K562 (cell line): ENCODE measurements around the gene PRSS1. TPM values are rescaled to one million over a fixed set of nuclear protein-coding genes. Genes with fewer than 3 reads are reported as not detected.

Experiments used
- ATAC-seq: fragments of 200-7000 bp; cut with Tn5 transposase; 3 replicates; pipeline ENCODE4 v1.9.1; 2020; ENCODE audit warnings: moderate library complexity
- BruUV-seq: library from RNA; stranded (reverse); fragments of 400-500 nt; replicated peaks from 2 replicates; lab custom pipeline; 2021; lab: Mats Ljungman, UMichigan
- CTCF ChIA-PET: fragments of 300-600 bp; formaldehyde crosslinking; extraction: SDS; loops from one replicate; lab custom pipeline; 2021; ENCODE audit warnings: low intra/inter-chr PET ratio; lab: Yijun Ruan, JAX
- POLR2A ChIA-PET: fragments of 300-600, 350-650 bp; sonication (Branson Sonifier 250); formaldehyde crosslinking; extraction: SDS; loops from one replicate; lab custom pipeline; 2021; ENCODE audit warnings: antibody characterized with exemption, inconsistent platforms; lab: Yijun Ruan, JAX
- DNase-seq, 4 experiments: peaks; one replicate each; pipeline versions ENCODE4 v3.0.0 to v3.0.0-alpha.2; 2011 to 2018; ENCODE audit warnings: low spot score in 3 of 4, mixed read lengths in 3 of 4; ENCODE audit errors: extremely low read depth in 1 of 4
- FAIRE-seq: peaks from 2 replicates; lab custom pipeline; 2011; peaks lifted over from hg19 to GRCh38; lab: Jason Lieb, UNC
- H2AFZ ChIP-seq: 2 replicates; pipeline ENCODE4 v1.6.0; 2011; ENCODE audit warnings: low read depth, low read length, control low read depth, inconsistent platforms
- H3K27ac ChIP-seq: fragments of 200-600 bp; 3 replicates; pipeline ENCODE4 v1.8.0; 2011; ENCODE audit warnings: low read depth, mild to moderate bottlenecking, control low read depth, inconsistent platforms, low read length, moderate library complexity, mixed read lengths; ENCODE audit errors: extremely low read depth
- H3K27me3 ChIP-seq, 2 experiments: fragments of 300-600 bp in 1 of 2; 2 replicates in 1 of 2; 3 replicates in 1 of 2; pipeline versions ENCODE4 v1.6.0 to v1.8.0; 2011; ENCODE audit warnings: inconsistent platforms in 2 of 2, low read length in 2 of 2, mild to moderate bottlenecking in 1 of 2, mixed read lengths in 1 of 2, moderate library complexity in 1 of 2; ENCODE audit not compliant: control insufficient read depth in 2 of 2, insufficient read depth in 2 of 2
- H3K36me3 ChIP-seq: fragments of 300-600 bp; 3 replicates; pipeline ENCODE4 v1.8.0; 2011; ENCODE audit warnings: mild to moderate bottlenecking, low read length, inconsistent platforms; ENCODE audit not compliant: control insufficient read depth, insufficient read depth
- H3K4me1 ChIP-seq, 2 experiments: fragments of 200-600 bp in 1 of 2; replicated peaks in 1 of 2; 2 replicates in 1 of 2; 3 replicates in 1 of 2; pipeline versions ENCODE4 v1.5.1 to v1.8.0; 2011; ENCODE audit warnings: inconsistent platforms in 2 of 2, low read length in 2 of 2, mild to moderate bottlenecking in 1 of 2, mixed read lengths in 1 of 2, moderate library complexity in 1 of 2; ENCODE audit not compliant: control insufficient read depth in 2 of 2, insufficient read depth in 2 of 2
- H3K4me2 ChIP-seq: 2 replicates; pipeline ENCODE4 v1.6.1; 2011; ENCODE audit warnings: low read length, control low read depth, inconsistent platforms, mixed read lengths; ENCODE audit not compliant: insufficient read depth
- H3K4me3 ChIP-seq: fragments of 200-600 bp; sonication (generic), shearing (Covaris generic); 2 replicates; pipeline ENCODE4 v1.5.1; 2016; ENCODE audit warnings: control low read depth, inconsistent platforms
- H3K79me2 ChIP-seq: fragments of 200-600 bp; 3 replicates; pipeline ENCODE4 v1.8.0; 2011; ENCODE audit warnings: low read length, inconsistent platforms; ENCODE audit not compliant: control insufficient read depth, insufficient read depth
- H3K9ac ChIP-seq, 2 experiments: 2 replicates each; pipeline versions ENCODE4 v1.6.0 to v1.6.1; 2011; ENCODE audit warnings: low read depth in 2 of 2, low read length in 2 of 2, control low read depth in 1 of 2, inconsistent platforms in 1 of 2, mild to moderate bottlenecking in 1 of 2, mixed read lengths in 1 of 2; ENCODE audit not compliant: insufficient read depth in 1 of 2
- H3K9me1 ChIP-seq: one replicate; pipeline ENCODE4 v1.6.0; 2011; ENCODE audit warnings: inconsistent platforms, mild to moderate bottlenecking, low read length, moderate library complexity; ENCODE audit not compliant: control insufficient read depth, insufficient read depth
- H3K9me3 ChIP-seq: replicated peaks from 2 replicates; pipeline ENCODE4 v1.5.1; 2011; ENCODE audit warnings: low read depth, low read length, inconsistent platforms; ENCODE audit not compliant: control insufficient read depth, insufficient read depth
- H4K20me1 ChIP-seq: replicated peaks from 2 replicates; pipeline ENCODE4 v1.6.1; 2011; ENCODE audit warnings: low read length, inconsistent platforms, mixed read lengths; ENCODE audit not compliant: control insufficient read depth, insufficient read depth
- ESRRA ChIP-seq: fragments of 450-650 bp; IDR thresholded peaks from 2 replicates; pipeline ENCODE4 v1.6.1; 2014; ENCODE audit warnings: low read depth, mild to moderate bottlenecking, moderate library complexity, borderline replicate concordance
- ID3 ChIP-seq, 2 experiments: fragments of 250-450 bp in 1 of 2; fragments of 450-650 bp in 1 of 2; sonication (Bioruptor Pico) in 1 of 2; IDR thresholded peaks; 2 replicates each; pipeline versions ENCODE4 v1.6.1 to v1.8.0; 2016 to 2021; ENCODE audit warnings: mild to moderate bottlenecking in 2 of 2, moderate library complexity in 2 of 2, missing compliant biosample characterization in 1 of 2, missing genetic modification characterization in 1 of 2
- KLF16 ChIP-seq: IDR thresholded peaks from 2 replicates; pipeline ENCODE4 v1.6.1; 2016; ENCODE audit warnings: antibody characterized with exemption
- ZBTB17 ChIP-seq: fragments of 450-650 bp; formaldehyde crosslinking; IDR thresholded peaks from 2 replicates; pipeline ENCODE4 v1.4.0; 2020; ENCODE audit warnings: mild to moderate bottlenecking
- ZNF408 ChIP-seq: fragments of 250-450 bp; sonication (Bioruptor Pico); IDR thresholded peaks from 2 replicates; pipeline ENCODE4 v1.4.0; 2020; ENCODE audit warnings: low read depth, mild to moderate bottlenecking, moderate library complexity
- ZNF445 ChIP-seq: fragments of 250-450 bp; sonication (Bioruptor Pico); IDR thresholded peaks from 2 replicates; pipeline ENCODE4 v1.4.0; 2020; ENCODE audit warnings: low read depth, mild to moderate bottlenecking, moderate library complexity
- WGBS: fragments of 100-300 bp; shearing (Covaris generic); methylation state at CpG from one replicate; pipeline ENCODE4 v1.1.6; 2016; ENCODE audit warnings: low coverage, mixed read lengths; ENCODE audit not compliant: insufficient coverage; ENCODE audit errors: missing lambda C conversion rate; 5-methylcytosine and 5-hydroxymethylcytosine counted together
- in situ Hi-C: fragments of 300-500 bp; cut with MboI; formaldehyde crosslinking; loops from 4 replicates; pipeline ENCODE4 v1.15.0; 2018; ENCODE audit warnings: inconsistent platforms, mixed read lengths
- intact Hi-C: fragments of 100-400 bp; cut with micrococcal nuclease; formaldehyde crosslinking; loops from 2 replicates; pipeline ENCODE4 v1.14.2; 2022
- polyA plus RNA-seq, 8 experiments: library from polyadenylated mRNA; depleted of rRNA in 4 of 8; stranded (reverse) in 5 of 8; unstranded in 3 of 8; fragments of >200 nt; fragmentation: Nextera tagmentation in 2 of 8; fragmentation: Illumina TruSeq in 1 of 8; extraction: Ambion mirVana in 2 of 8; extraction: Trizol in 1 of 8; gene quantifications; 2 replicates each; pipeline versions ENCODE4 v1.2.1 to v1.2.3, GENCODE V29; 2011 to 2014; ENCODE audit warnings: inconsistent platforms in 1 of 8, missing spikeins in 1 of 8
- total RNA-seq, 7 experiments: library from RNA; depleted of rRNA in 6 of 7; stranded (reverse); fragments of >200 nt in 6 of 7; fragmentation: Illumina TruSeq in 2 of 7; extraction: Trizol in 2 of 7; gene quantifications; 2 replicates each; pipeline versions ENCODE4 v1.2.1 to v1.2.3, GENCODE V29; 2011 to 2021; ENCODE audit warnings: low replicate concordance in 1 of 7
- TF ChIP-seq, protein P1 (sequence below), 2 experiments: IDR thresholded peaks in 1 of 2; conservative IDR thresholded peaks in 1 of 2; 2 replicates each; pipeline ENCODE4 v1.6.1; 2016; ENCODE audit warnings: low read depth in 2 of 2, mild to moderate bottlenecking in 1 of 2, missing compliant biosample characterization in 1 of 2, missing genetic modification characterization in 1 of 2, moderate library complexity in 1 of 2

PRSS1 gene
- total and polyA plus RNA-seq, 9 of the 15 experiments (the other 6 are each of a cell fraction or from before 2014, with no cell fraction given): 0.07 to 6.6 (median 0.20) TPM; not detected in 6

- in situ Hi-C loops (no loop called here), intact Hi-C loops (no loop called here)
- H3K9me1 ChIP-seq: no peaks in the 10 kb centered on the region
- ChIA-PET POLR2A (no interaction called here), CTCF (no interaction called here)
- no peak for FAIRE-seq
- no peak overlapping the region for H3K4me3 ChIP-seq
- no peaks in the 10 kb centered on the region; the same call in 2 of the 3 replicates for H3K79me2 ChIP-seq
- H3K4me2 ChIP-seq: no peak overlapping the region
- H3K27ac ChIP-seq: no peak overlapping the region
- no peaks in the 10 kb centered on the region for H4K20me1 ChIP-seq
- BruUV-seq: no TSS peak
- WGBS: 32% methylated on average over 1 of the region's 1 CpG
- peaks cover 10 to 11% of the 10 kb centered on the region in 2 experiments; a peak in 3 of 5 replicates for H3K4me1 ChIP-seq
- no peak for ATAC-seq
- TF ChIP-seq ESRRA (no peak), ZBTB17 (no peak), KLF16 (no peak)
- no peaks in the 10 kb centered on the region for H3K9me3 ChIP-seq
- peaks cover 9 to 34% of the 10 kb centered on the region in 2 experiments for H3K27me3 ChIP-seq
- H2AFZ ChIP-seq: no peak overlapping the region
- no peaks in the 10 kb centered on the region for H3K36me3 ChIP-seq
- no peak for DNase-seq
- no peak overlapping the region for H3K9ac ChIP-seq
These were observed 50.8 kb downstream of the PRSS1 start for GRCh38 chr7:142800088-142800487.

DNA sequence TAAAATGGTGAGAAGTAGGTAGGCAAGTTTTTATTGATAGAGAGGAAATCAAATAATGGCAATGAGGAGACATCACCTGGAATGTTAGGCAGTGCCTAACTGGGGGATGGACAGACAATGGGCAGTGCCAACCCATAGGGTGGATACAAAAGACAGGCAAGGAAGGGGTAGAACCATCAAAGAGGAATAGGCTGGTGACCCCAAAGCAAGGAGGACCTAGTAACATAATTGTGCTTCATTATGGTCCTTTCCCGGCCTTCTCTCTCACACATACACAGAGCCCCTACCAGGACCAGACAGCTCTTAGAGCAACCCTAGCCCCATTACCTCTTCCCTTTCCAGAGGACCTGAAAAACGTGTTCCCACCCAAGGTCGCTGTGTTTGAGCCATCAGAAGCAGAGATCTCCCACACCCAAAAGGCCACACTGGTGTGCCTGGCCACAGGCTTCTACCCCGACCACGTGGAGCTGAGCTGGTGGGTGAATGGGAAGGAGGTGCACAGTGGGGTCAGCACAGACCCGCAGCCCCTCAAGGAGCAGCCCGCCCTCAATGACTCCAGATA lies 51.5 kb downstream of the PRSS1 start:
- ChIA-PET CTCF (no interaction called here), POLR2A (interaction anchor here (0.8 kb wide), 1 partner anchor 9 kb away, joined by 3 read pairs; no protein-coding TSS in a partner anchor)
- no peak for DNase-seq
- Histone ChIP-seq H3K36me3 (no peaks in the 10 kb centered on the region), H2AFZ (no peak overlapping the region), H3K4me1 (peaks cover 10 to 14% of the 10 kb centered on the region in 2 experiments; a peak in 3 of 5 replicates), H3K27ac (no peak overlapping the region), H3K9me1 (no peaks in the 10 kb centered on the region), H3K4me2 (no peak overlapping the region), H3K79me2 (no peaks in the 10 kb centered on the region; the same call in 2 of the 3 replicates), H4K20me1 (no peaks in the 10 kb centered on the region), H3K9me3 (no peaks in the 10 kb centered on the region), H3K27me3 (peaks cover 6 to 28% of the 10 kb centered on the region in 2 experiments), H3K9ac (no peak overlapping the region), H3K4me3 (no peak overlapping the region)
- intact Hi-C loops (no loop called here), in situ Hi-C loops (no loop called here)
- ATAC-seq: no peak
- BruUV-seq: no TSS peak
- WGBS: 14% methylated on average over 7 of the region's 7 CpGs
- FAIRE-seq: no peak
- TF ChIP-seq ID3 (CRISPR knock-in tag; IDR thresholded peaks at IDR 0.05) (no peak), ID3 (tag; IDR thresholded peaks at IDR 0.05) (peak; percentile 74), ZNF408 (CRISPR knock-in tag) (no peak), ZNF445 (CRISPR knock-in tag) (no peak)
- TF ChIP-seq, protein P1, sequence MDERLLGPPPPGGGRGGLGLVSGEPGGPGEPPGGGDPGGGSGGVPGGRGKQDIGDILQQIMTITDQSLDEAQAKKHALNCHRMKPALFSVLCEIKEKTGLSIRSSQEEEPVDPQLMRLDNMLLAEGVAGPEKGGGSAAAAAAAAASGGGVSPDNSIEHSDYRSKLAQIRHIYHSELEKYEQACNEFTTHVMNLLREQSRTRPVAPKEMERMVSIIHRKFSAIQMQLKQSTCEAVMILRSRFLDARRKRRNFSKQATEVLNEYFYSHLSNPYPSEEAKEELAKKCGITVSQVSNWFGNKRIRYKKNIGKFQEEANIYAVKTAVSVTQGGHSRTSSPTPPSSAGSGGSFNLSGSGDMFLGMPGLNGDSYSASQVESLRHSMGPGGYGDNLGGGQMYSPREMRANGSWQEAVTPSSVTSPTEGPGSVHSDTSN (CRISPR knock-in tag; IDR thresholded peaks at IDR 0.05; ENCODE audit: low read depth): no peak
- TF ChIP-seq, protein P1 (tag; conservative IDR thresholded peaks at IDR 0.05; ENCODE audit: low read depth): no peak
